Mesenchymal stem cell (in vitro differentiated cells and primary cell): ENCODE data around the gene MAD2L2.

Experiments used
- DNase-seq: peaks from one replicate; pipeline ENCODE4 v3.0.0-alpha.2; 2013
- H2AFZ ChIP-seq: one replicate; pipeline ENCODE4 v1.6.1; 2013; ENCODE audit warnings: low read depth, mild to moderate bottlenecking, control low read depth, inconsistent platforms, low read length, moderate library complexity
- H2AK5ac ChIP-seq: 2 replicates; pipeline ENCODE4 v1.6.1; 2013; ENCODE audit warnings: low read length, moderate library complexity, mild to moderate bottlenecking, inconsistent platforms; ENCODE audit not compliant: severe bottlenecking
- H2BK120ac ChIP-seq: one replicate; pipeline ENCODE4 v1.6.1; 2013; ENCODE audit warnings: low read depth, mild to moderate bottlenecking, inconsistent platforms, low read length, moderate library complexity
- H2BK12ac ChIP-seq, 2 experiments: one replicate each; pipeline ENCODE4 v1.6.1; 2013; ENCODE audit warnings: inconsistent platforms in 2 of 2, low read length in 2 of 2, mild to moderate bottlenecking in 2 of 2, moderate library complexity in 2 of 2, control low read depth in 1 of 2
- H2BK15ac ChIP-seq: one replicate; pipeline ENCODE4 v1.6.1; 2013; ENCODE audit warnings: mild to moderate bottlenecking, low read depth, inconsistent platforms; ENCODE audit not compliant: poor library complexity, severe bottlenecking
- H2BK5ac ChIP-seq: 2 replicates; pipeline ENCODE4 v1.6.1; 2013; ENCODE audit warnings: low read depth, mild to moderate bottlenecking, low read length, control low read depth, inconsistent platforms; ENCODE audit not compliant: poor library complexity, severe bottlenecking
- H3K14ac ChIP-seq, 2 experiments: one replicate each; pipeline ENCODE4 v1.6.1; 2013; ENCODE audit warnings: inconsistent platforms in 2 of 2, low read length in 2 of 2, control low read depth in 1 of 2, mild to moderate bottlenecking in 1 of 2, moderate library complexity in 1 of 2
- H3K18ac ChIP-seq, 2 experiments: one replicate each; pipeline ENCODE4 v1.6.1; 2013; ENCODE audit warnings: inconsistent platforms in 2 of 2, low read length in 2 of 2, control low read depth in 1 of 2, low read depth in 1 of 2, mild to moderate bottlenecking in 1 of 2
- H3K23ac ChIP-seq, 2 experiments: one replicate each; pipeline ENCODE4 v1.6.1; 2013; ENCODE audit warnings: inconsistent platforms in 2 of 2, low read length in 2 of 2, mild to moderate bottlenecking in 2 of 2, moderate library complexity in 2 of 2, control low read depth in 1 of 2
- H3K27ac ChIP-seq: 2 replicates; pipeline ENCODE4 v1.5.1; 2013; ENCODE audit warnings: mild to moderate bottlenecking, moderate library complexity, low read length, control low read depth, inconsistent platforms; ENCODE audit not compliant: poor library complexity, severe bottlenecking
- H3K27me3 ChIP-seq, 2 experiments: 2 replicates each; pipeline versions ENCODE4 v1.6.1 to v1.7.0; 2013; ENCODE audit warnings: low read length in 2 of 2, mild to moderate bottlenecking in 2 of 2, moderate library complexity in 2 of 2, control low read depth in 1 of 2, inconsistent platforms in 1 of 2; ENCODE audit not compliant: control insufficient read depth in 1 of 2, insufficient read depth in 1 of 2
- H3K36me3 ChIP-seq, 2 experiments: 2 replicates each; pipeline versions ENCODE4 v1.6.1 to v1.7.0; 2013; ENCODE audit warnings: low read length in 2 of 2, control low read depth in 1 of 2, inconsistent platforms in 1 of 2, low read depth in 1 of 2, mild to moderate bottlenecking in 1 of 2; ENCODE audit not compliant: insufficient read depth in 2 of 2, control insufficient read depth in 1 of 2
- H3K4ac ChIP-seq, 2 experiments: one replicate each; pipeline ENCODE4 v1.6.1; 2013; ENCODE audit warnings: inconsistent platforms in 2 of 2, low read length in 2 of 2, mild to moderate bottlenecking in 2 of 2, moderate library complexity in 2 of 2, control low read depth in 1 of 2, low read depth in 1 of 2
- H3K4me1 ChIP-seq: 2 replicates; pipeline ENCODE4 v1.6.1; 2013; ENCODE audit warnings: low read depth, low read length, control low read depth; ENCODE audit not compliant: control insufficient read depth, insufficient read depth
- H3K4me2 ChIP-seq: 2 replicates; pipeline ENCODE4 v1.6.1; 2013; ENCODE audit warnings: low read length, mild to moderate bottlenecking, inconsistent platforms; ENCODE audit not compliant: poor library complexity, severe bottlenecking
- H3K4me3 ChIP-seq, 2 experiments: 2 replicates each; pipeline versions ENCODE4 v1.5.1 to v1.7.0; 2013; ENCODE audit warnings: low read length in 2 of 2, mild to moderate bottlenecking in 2 of 2, control low read depth in 1 of 2, low read depth in 1 of 2; ENCODE audit not compliant: insufficient read depth in 1 of 2
- H3K79me1 ChIP-seq: replicated peaks from 2 replicates; pipeline ENCODE4 v1.6.1; 2013; ENCODE audit warnings: mild to moderate bottlenecking, control low read depth, low read length, inconsistent platforms; ENCODE audit not compliant: poor library complexity, severe bottlenecking
- H3K9ac ChIP-seq: 2 replicates; pipeline ENCODE4 v1.7.0; 2013; ENCODE audit warnings: mild to moderate bottlenecking, low read length, moderate library complexity
- H3K9me3 ChIP-seq: 2 replicates; pipeline ENCODE4 v1.7.0; 2013; ENCODE audit warnings: mild to moderate bottlenecking, low read length; ENCODE audit not compliant: control insufficient read depth
- H4K8ac ChIP-seq: one replicate; pipeline ENCODE4 v1.6.1; 2013; ENCODE audit warnings: inconsistent platforms, mild to moderate bottlenecking, low read length, moderate library complexity
- H4K91ac ChIP-seq: one replicate; pipeline ENCODE4 v1.6.1; 2013; ENCODE audit warnings: mild to moderate bottlenecking, low read length, inconsistent platforms
- WGBS: methylation state at CpG from one replicate; pipeline ENCODE4 v1.1.7; 2013; ENCODE audit warnings: mixed read lengths; 5-methylcytosine and 5-hydroxymethylcytosine counted together

Gene MAD2L2

GRCh38 chr1:11722538-11722937, 41.6 kb upstream of the MAD2L2 start:
- Histone ChIP-seq H3K4ac (no peak overlapping the region), H4K91ac (no peak overlapping the region), H3K4me1 (peaks cover 3% of the 10 kb centered on the region), H3K4me3 (no peak overlapping the region), H2AK5ac (no peak overlapping the region), H3K27ac (no peak overlapping the region), H3K79me1 (no peaks in the 10 kb centered on the region), H2BK15ac (no peak overlapping the region), H2AFZ (no peak overlapping the region), H3K14ac (no peak overlapping the region), H3K27me3 (peaks cover 29 to 55% of the 10 kb centered on the region in 2 experiments), H3K4me2 (no peak overlapping the region), H4K8ac (no peak overlapping the region), H3K9me3 (no peaks in the 10 kb centered on the region), H3K9ac (no peak overlapping the region), H2BK120ac (no peak overlapping the region), H3K36me3 (no peaks in the 10 kb centered on the region), H3K18ac (no peak overlapping the region), H3K23ac (no peak overlapping the region), H2BK12ac (no peak overlapping the region), H2BK5ac (no peak overlapping the region)
- no peak for DNase-seq
- 93% methylated on average over 2 of the region's 2 CpGs for WGBS

GRCh38 chr1:11721311-11721710, 40.4 kb upstream of the MAD2L2 start:
- no peak overlapping the region for H2AFZ ChIP-seq
- no peak overlapping the region for H3K4me2 ChIP-seq
- 76% methylated on average over 4 of the region's 4 CpGs for WGBS
- no peak overlapping the region for H2BK5ac ChIP-seq
- no peak overlapping the region for H3K18ac ChIP-seq
- no peak overlapping the region for H2AK5ac ChIP-seq
- no peak overlapping the region for H3K27ac ChIP-seq
- H3K36me3 ChIP-seq: no peaks in the 10 kb centered on the region
- peaks cover 3% of the 10 kb centered on the region for H3K4me1 ChIP-seq
- peaks cover 29 to 61% of the 10 kb centered on the region in 2 experiments for H3K27me3 ChIP-seq
- DNase-seq: no peak
- no peak overlapping the region for H3K4ac ChIP-seq
- no peak overlapping the region for H3K9ac ChIP-seq
- no peak overlapping the region for H4K8ac ChIP-seq
- H2BK12ac ChIP-seq: no peak overlapping the region
- no peak overlapping the region for H4K91ac ChIP-seq
- H3K4me3 ChIP-seq: no peak overlapping the region
- no peak overlapping the region for H3K23ac ChIP-seq
- H3K14ac ChIP-seq: no peak overlapping the region
- H3K9me3 ChIP-seq: no peaks in the 10 kb centered on the region
- no peak overlapping the region for H2BK15ac ChIP-seq
- H3K79me1 ChIP-seq: no peaks in the 10 kb centered on the region
- no peak overlapping the region for H2BK120ac ChIP-seq

GRCh38 chr1:11720525-11720924, 39.6 kb upstream of the MAD2L2 start:
- Histone ChIP-seq H2BK15ac (no peak overlapping the region), H3K9me3 (no peaks in the 10 kb centered on the region), H3K23ac (no peak overlapping the region), H3K9ac (no peak overlapping the region), H3K36me3 (no peaks in the 10 kb centered on the region), H4K91ac (no peak overlapping the region), H3K4me2 (no peak overlapping the region), H2BK12ac (no peak overlapping the region), H3K4me3 (no peak overlapping the region), H2BK5ac (no peak overlapping the region), H2BK120ac (no peak overlapping the region), H2AK5ac (no peak overlapping the region), H3K27ac (no peak overlapping the region), H3K4me1 (peaks cover 3% of the 10 kb centered on the region), H2AFZ (no peak overlapping the region), H3K27me3 (peaks cover 33 to 69% of the 10 kb centered on the region in 2 experiments), H3K18ac (no peak overlapping the region), H4K8ac (no peak overlapping the region), H3K79me1 (no peaks in the 10 kb centered on the region), H3K4ac (no peak overlapping the region), H3K14ac (no peak overlapping the region)
- no peak for DNase-seq
- 72% methylated on average over 4 of the region's 4 CpGs for WGBS

GRCh38 chr1:11720033-11720376, 39.1 kb upstream of the MAD2L2 start:
- Histone ChIP-seq H2BK5ac (no peak overlapping the region), H3K9ac (no peak overlapping the region), H2BK12ac (no peak overlapping the region), H4K8ac (no peak overlapping the region), H3K27me3 (peaks cover 38 to 70% of the 10 kb centered on the region in 2 experiments), H2AK5ac (no peak overlapping the region), H3K4me2 (no peak overlapping the region), H3K23ac (no peak overlapping the region), H4K91ac (no peak overlapping the region), H2BK15ac (no peak overlapping the region), H3K9me3 (no peaks in the 10 kb centered on the region), H3K79me1 (no peaks in the 10 kb centered on the region), H3K4me3 (no peak overlapping the region), H3K27ac (no peak overlapping the region), H3K4me1 (peaks cover 3% of the 10 kb centered on the region), H2AFZ (no peak overlapping the region), H3K18ac (no peak overlapping the region), H3K4ac (no peak overlapping the region), H3K36me3 (no peaks in the 10 kb centered on the region), H3K14ac (no peak overlapping the region), H2BK120ac (no peak overlapping the region)
- WGBS: 80% methylated on average over 12 of the region's 12 CpGs
- DNase-seq: no peak
